SH-SY5Y (cell line): Measurements from ENCODE around the gene SAV1.
A peak's percentile ranks its signal among the peaks of the same experiment; 100 is the strongest.

ENCODE experiments used
- GATA2 ChIP-seq: IDR thresholded peaks from 2 replicates; pipeline ENCODE4 v1.6.1; 2011; ENCODE audit warnings: mild to moderate bottlenecking, low read depth, low read length
- GATA3 ChIP-seq: IDR thresholded peaks from 2 replicates; pipeline ENCODE4 v1.6.1; 2011; ENCODE audit warnings: low read depth, mild to moderate bottlenecking, low read length, moderate library complexity

DNA sequence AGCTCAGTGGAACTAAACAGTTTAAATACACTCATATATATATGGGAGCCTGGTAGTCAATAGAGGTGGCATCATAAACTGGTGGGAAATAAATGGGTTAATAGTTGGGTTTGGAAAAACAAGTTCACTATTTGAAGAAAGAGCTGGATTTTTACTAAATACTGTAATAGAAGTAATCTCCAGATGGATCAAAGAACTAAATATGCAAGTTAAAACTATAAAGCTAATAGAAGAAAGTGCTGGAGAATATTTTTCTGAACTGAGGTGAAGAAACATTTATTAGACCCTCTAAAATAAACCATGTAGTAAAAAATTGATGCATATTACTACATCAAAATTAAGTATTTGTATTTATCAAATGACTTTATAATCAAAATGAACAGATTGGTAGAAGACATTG lies 69.3 kb downstream of the SAV1 start:
- TF ChIP-seq GATA3 (peak; percentile 74), GATA2 (no peak)
